Umbilical cord (tissue), 2 donors: Measurements from ENCODE around the gene TCP1. TPM values are rescaled to one million over a fixed set of nuclear protein-coding genes. Genes with fewer than 3 reads are reported as not detected.
"Not testable (repeated sequence)": the region's sequence is repeated elsewhere in the genome, so short reads cannot be mapped to it uniquely, and the experiment has no call there.

Experiments
- DNase-seq: peaks from one replicate; pipeline ENCODE4 v3.0.0-alpha.2; 2015; ENCODE audit warnings: low spot score
- total RNA-seq: library from RNA; depleted of rRNA; stranded (reverse); fragments of >200 nt; gene quantifications from one replicate; pipeline ENCODE4 v1.2.3, GENCODE V29; 2014; ENCODE audit warnings: low replicate concordance; ENCODE audit not compliant: insufficient read depth

TCP1 gene
- 155 TPM for total RNA-seq

DNA sequence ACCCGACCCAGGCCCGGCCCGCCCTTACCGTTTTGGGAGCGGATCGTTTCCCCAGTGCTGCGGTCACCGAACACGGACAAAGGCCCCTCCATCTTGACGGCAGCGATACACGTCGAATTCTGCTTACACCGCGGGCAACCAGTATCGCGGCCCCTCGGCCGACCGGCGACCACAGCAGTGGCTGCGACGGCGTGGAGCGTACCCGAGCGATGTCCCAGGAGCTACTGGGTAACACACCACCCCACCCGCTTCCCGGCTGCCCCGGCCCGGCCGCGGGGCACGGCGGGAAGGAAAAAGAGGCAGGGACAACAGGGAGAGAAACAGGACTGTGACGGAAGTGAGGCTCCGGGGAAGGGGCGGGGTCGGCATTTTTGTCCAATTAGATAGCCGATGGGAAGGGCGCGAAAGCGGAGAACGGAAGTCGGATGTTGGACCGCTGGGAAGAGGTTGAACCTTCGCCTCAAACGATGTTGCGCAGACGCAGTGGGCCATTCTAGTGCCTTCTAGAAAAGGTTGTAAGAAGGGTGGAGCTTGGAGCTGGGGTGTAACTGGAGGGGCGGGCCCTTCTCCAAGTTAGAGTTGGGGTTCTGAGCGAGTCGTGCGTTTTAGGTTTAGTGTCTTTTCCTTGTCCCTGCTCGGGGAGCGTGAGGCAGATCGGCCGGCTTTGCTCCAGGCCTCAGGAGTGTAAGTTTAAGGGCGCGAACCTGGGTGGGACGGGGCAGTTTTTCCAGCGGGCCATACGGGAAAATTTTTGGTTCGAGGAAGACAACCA lies at the start of gene TCP1:
TCP1 (minus strand) TSS at position 226 of the 772 bp plus-strand sequence; CDS start at position 92, 134 bp downstream.
- peak; percentile 100 for DNase-seq

DNA sequence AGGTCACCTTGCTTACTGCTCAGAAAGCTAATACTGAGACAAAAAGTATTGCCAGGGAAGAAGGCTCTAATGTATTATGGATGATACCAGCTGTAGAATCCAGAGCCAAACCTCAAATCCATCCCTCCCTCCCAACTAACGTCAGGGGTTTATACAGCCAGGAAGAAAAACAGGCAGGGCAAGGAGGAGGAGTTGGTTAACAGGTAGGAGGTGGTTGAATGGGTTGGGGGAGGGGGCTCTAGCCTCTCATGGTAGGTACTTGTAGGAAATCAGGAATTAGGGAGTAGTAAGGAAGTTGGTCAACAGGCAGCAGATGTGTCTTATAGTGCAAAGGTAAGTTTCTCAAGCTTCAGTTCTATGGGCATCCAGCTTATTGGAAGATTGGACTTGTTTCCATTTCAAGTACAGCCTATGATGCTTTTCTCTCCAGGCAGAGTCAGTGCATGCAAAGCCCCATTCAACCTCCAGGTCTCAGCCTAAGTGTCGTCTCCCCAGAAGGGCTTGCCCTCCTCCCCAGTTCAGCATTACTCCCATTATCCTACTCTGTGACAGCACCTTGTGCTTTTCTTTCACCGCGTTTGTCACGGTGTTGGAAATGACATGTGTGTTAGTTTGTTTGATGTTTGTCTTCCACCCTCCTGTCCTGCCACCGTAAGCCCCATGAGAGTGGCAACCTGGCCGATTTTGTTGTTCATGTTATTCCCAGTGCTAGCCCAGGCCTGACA lies 48.8 kb upstream of the TCP1 start:
- DNase-seq, result peak; percentile 24

DNA sequence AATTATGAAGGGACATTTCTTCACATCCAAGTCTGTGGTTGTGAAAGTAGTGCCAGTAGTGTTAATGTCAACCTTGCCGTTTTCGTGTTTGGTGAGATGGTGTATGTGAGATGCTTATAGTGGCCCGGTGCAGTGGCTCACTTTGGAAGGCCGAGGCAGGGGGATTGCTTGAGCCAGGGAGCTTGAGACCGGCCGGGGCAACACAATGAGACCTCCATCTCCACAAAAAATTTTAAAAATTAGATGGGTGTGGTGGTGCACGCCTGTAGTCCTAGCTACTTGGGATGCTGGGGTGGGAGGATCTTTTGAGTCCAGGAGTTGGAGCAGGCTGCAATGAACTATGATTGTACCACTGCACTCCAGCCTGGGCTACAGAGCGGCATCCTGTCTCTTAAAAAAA lies 48.1 kb upstream of the TCP1 start:
- DNase-seq, result no peak

DNA sequence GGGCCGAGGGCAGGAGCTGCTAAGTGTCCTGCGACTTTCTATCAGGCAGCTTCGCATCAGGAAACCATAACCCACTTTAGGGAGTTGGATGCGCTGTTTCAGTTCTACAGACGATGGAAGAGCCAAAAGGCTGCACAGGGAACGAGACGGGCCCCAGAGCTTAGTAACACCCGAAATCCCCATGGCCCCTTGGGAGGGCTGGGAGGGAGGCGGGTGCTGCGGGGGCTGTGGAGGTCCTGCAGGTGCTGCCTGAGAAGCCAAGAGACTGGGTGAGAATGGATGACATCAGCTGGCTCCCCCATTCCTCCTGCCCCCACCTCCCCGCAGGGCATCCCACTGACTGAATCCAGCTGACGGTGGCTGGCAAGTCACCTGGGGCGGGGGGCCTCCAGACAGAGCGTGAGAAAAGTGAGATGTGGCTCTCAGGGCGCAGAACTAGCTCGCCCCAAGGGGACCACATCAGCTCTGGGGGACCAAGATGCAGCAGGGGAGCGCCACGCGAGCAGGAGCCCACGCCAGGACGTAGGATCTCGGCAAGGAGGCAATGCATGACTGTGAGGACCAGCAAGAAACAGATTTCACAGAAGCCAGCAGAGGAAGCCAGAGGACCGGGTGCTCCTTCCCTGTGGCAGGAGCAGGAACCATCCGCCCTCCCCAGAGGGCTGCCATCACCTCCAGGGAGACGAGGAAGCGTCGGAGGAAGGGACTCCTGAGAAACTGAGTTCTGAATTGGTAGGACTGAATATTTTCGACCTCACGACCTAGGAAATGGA lies 47.5 kb upstream of the TCP1 start:
- DNase-seq, result no peak

DNA sequence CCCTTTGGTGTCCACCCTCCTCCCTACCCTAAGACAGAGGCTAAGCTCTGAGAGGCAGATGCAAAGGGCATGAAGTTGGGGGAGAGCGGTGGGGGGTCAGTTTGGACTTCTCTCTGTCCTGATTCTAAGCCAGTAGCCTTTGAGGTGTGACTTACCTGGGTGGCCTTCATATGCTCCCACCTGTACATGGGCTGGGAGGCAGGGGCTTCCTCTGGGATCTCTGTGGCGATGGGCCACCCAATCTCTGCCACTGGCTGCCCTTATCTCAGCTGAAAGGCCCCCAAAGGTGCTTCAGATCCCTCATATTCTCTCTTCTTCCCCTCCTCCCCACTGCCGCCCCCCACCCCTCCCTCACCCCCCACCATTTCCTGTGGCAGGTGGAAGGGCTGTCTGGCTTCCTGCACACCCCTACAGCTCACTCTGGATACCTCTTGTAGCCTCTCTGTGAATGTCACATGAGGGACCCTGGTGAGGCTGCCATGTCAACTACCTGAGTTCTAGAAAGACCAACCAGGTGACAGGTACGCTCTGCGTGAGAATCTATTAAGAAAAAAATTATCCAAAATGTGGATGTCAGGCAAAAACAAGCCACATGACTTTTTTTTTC lies 44.7 kb upstream of the TCP1 start:
- DNase-seq, result no peak

DNA sequence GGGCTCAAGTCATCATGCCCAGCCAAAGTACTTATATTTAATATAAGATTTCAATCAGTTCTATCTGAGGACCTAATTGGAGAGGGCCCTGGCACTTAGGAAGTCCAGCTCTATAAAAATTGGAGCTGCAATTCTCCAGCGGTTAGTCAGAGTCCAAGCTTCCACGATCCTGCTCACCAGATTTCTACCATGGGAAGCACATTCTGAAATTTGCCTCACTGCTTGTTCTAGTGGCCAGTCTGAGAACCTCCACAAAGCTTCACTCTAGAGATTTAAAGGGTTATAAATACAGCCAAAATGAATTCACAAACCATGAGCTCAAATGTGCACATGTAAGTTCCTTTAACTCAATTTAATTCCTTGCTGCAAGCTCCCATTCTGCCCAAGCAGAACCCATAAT lies 44.2 kb upstream of the TCP1 start:
- peak; percentile 64 for DNase-seq

DNA sequence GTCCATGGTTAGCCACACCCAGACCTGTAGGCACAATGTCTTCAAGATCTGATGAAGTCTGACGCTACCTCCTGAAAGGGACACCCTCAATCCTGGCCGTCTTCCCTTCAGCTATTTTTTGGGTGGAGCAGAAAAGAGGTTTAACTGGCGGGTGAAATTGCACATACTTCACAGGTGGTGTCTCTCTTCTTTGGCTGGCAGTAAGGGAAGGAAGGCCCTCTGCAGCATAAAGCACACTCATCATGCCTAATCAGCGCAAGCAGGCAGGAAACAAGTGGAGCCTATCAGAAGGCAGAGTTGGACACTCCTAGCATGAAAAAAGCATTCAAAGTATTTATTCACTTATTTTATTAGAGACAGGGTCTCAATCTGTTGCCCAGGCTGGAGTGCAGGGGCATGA lies 43.5 kb upstream of the TCP1 start:
- no peak for DNase-seq

DNA sequence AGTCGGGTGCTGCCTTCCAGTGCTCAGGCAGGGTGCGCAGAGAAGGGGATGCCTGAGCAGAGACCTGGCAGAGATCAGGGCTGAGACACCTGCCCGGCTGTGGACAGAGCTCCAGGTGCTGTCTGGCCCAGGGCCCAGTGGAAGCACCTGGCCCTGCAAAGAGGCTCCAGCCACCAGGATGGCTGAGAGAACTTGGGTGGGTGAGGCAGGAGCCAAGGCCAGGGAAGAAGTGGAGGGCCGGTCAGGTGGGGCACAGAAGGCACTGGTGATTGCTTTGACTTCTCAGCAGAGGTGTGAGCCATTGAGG lies 41.9 kb upstream of the TCP1 start:
- no peak for DNase-seq

DNA sequence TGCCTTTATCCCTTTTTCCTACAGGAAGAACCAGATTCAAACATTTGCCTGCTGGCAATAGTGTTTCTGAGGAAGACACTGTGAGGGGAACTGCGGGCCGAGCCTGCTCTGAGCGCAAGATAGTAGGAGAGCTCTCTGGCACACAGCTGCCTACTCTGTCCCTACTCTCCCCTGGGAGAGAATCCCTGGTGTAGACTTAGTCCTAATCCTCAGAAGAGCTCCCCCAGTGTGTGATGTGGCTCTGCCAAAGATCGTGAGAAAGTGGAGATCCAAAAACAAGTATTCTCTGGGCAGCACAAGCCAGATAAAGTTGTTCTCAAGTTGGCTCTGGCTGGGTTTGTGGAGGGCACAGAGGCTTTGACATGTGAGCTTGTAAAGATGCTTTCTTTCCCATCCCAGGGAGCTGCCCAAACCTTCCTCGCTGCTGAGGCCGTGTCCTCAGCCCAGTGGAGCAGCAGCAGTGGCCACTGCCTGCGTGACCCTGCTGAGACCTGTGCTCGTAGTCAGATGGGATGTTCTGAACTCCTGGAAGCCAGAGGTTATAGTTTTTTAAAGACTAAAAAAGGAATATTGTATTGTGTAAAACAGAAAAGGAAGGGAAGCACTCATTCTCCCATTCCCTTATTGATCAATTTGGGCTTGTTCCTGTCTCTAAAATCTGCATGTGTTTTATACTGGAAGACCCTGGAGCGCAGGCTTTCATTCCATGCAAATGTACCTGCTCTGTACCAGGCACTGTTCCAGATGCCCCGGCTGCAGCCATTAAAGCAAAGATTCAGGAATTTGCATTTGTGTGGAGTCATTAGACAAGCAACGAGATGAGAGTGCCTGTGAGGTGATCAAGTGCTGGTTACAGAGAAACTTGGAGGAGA lies 41.3 kb upstream of the TCP1 start:
- DNase-seq, result peak; percentile 63

DNA sequence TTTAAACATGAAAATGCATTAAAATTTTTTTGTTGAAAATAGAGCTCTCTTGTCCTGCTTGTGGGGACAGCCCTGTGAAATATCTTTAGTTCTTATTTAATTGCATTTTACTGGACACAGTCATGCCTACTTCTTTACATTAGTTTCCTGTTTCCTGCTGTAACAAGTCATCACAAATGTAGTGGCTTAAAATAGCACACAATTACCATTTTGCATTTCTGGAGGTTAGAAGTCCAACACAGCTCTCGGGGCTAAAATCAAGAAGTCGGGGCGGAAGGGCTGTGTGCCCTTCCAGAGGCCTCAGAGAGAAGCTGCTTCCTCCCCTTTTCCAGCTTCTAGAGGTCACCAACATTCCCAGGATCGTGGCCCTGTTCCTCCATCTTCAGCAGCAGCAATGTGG lies 40.1 kb upstream of the TCP1 start:
- no peak for DNase-seq

DNA sequence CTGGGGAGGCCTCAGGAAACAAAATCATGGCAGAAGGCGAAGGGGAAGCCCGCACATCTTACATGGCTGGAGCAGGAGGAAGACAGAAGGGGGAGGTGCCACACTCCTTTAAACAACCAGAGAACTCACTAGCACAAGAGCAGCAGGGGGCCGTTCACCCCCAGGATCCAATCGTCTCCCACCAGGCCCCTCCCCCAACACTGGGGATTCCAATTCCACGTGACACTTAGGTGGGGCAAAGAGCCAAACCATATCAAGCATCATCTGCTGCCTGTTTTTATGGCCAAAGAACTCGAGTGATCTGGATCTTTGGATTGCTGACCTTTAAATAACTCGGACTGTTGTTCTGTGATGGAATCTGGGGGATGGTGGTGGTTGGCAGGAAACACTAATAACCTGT lies 38.7 kb upstream of the TCP1 start:
- DNase-seq, result no peak

DNA sequence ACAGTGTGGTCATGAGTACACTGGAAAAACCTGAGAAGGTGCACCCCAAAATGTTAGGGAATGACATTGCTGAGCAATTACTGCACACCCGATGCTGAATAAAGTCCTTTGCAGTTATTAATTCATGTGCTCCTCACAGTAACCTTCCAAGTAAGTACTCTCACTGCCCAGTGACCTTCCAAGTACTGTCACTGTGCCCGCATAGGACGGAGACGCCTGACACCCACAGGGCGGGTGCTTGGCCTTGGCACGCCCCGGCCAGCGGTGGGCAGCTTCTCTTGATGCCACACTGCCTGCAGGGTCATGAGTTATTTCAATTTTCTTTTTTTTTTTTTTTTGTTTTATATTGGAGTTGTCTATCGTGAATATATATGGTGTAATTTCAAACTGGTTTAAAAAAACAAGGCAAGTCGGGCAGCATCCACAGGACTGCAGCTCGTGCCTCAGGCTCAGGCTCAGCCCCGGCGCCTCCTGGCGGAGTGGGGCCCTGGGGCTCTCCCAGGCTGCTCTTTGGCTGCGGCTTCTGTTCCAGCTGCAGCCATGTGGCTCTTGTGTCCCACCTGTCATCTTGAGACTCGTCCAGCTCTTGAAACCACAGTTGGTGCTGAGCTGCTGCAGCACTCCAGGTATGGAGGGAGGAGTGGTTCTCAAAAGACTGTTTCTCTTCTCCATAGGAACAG lies 37.7 kb upstream of the TCP1 start:
- no peak for DNase-seq

DNA sequence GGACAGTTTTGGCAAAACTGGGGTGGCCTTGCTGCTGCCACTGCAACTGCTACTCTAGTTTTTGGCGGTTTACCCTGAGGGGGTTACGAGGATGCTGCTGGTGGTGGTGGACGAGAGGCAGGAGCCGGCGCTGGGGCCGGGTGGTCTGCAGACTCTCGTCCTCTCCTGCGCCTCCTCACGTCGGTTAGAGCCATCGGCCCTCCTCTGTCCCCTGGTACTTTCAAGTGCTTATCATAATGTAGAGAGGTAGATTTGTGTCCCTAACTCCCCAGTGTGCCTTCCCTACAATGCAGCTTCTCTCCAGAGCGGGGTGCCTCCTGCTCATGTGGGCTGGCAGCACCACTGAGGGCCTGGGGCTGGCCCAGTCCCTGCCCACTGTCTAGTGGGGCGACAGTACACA lies 36.6 kb upstream of the TCP1 start:
- DNase-seq, result no peak

DNA sequence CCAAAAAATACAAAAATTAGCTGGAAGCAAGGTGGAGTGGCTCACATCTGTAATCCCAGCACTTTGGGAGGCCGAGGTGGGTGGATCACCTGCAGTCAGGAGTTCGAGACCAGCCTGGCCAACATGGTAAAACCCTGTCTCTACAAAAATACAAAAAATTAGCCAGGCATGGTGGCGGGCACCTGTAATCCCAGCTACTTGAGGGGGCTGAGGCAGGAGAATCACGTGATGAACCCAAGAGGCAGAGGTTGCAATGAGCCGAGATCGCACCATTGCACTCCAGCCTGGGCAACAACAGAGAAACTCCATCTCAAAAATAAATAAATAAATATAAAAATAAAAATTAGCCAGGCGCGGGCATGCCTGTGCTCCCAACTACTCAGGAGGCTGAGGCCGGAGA lies 35.3 kb upstream of the TCP1 start:
- DNase-seq, result not testable (repeated sequence)

DNA sequence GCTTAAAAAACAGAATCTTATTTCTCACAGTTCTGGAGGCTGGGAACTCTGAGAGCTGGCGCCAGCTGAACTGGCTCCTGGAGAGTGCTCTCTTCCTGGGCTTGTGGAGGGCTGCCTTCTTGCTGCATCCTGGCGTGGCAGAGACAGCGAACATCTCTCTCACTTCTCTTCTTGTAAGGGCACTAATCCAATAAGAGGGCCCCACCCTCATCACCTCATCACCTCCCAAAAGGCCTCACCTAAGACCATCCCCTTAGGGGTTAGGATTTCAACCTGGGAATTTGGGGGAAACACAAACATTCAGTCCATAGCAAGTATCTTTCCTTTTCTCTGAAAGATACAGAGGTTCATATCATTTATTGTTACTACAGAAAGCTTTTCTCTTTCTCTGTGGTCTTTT lies 34.6 kb upstream of the TCP1 start:
- DNase-seq, result no peak

DNA sequence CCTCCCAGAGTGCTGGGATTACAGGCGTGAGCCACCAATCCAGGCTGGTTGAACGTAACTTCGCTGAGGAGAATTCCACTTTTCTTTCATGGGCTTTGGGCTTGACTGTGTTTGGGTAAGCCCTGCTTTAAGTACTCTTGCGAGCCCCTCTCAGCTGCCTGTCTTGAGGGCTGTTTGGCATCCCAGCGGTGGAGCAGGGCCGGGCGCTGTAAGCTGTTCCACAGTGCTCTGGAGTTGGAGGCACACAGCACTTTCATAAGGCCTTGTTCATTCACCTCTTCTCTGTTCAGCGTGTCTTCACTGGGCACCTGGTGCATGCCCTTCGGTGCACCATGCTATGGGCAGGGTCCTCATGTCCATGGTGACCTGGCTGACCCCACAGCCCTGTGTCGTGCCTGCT lies 32.3 kb upstream of the TCP1 start:
- DNase-seq, result no peak

DNA sequence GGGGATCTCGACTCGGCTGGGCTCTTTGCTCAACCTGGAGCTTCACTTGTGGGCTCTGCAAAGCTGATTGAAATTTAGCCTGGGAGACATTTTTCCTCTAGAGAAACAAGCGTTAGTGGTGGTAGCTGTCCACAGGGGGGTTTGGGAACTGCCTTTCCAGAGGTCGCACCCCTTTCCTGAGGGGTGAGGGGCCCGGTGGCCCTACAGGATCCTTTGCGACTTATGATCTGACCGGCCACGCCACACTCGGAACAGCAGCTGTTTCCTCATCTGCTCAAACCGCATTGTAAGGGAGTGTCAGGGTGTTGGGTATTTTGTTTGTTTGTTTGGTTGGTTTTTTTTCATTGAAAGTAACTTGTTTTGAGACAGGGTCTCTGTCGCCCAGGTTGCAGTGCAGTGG lies 31.7 kb upstream of the TCP1 start:
- DNase-seq, result no peak

DNA sequence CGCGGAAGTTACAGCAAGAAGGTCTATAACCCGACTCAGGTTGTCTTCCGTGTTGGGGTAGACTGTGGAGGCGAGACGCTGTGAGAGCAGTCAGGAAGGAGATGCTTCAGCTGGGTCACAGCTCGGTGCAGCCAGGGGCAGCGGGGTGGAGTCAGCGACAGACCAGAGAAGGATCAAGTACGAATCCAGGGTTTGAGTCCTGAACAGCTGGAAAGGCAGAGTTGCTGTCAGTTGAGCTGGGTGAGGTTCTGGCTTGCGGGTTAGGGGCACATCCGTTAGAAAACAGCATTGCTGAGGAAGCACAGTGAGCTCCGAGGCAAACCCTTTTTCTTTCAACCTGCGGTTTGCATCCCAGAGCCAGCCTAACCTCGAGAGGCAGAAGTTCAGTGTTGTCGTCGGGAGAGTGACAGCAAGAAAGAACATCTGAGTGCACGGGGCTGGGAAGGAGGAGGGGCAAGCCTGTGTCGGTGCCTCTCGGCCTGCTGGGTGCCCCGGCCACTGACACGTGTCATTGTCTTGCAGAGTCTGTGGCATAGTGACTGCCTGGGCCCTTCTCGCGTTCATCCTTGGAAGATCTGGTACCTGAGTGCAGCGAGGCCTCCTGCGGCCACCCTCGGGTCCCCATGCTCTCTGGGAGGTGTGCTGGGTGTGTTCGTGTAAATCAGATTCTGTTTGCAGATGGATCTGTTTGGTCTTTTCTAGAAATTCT lies 30.7 kb upstream of the TCP1 start:
- DNase-seq, result peak; percentile 28

DNA sequence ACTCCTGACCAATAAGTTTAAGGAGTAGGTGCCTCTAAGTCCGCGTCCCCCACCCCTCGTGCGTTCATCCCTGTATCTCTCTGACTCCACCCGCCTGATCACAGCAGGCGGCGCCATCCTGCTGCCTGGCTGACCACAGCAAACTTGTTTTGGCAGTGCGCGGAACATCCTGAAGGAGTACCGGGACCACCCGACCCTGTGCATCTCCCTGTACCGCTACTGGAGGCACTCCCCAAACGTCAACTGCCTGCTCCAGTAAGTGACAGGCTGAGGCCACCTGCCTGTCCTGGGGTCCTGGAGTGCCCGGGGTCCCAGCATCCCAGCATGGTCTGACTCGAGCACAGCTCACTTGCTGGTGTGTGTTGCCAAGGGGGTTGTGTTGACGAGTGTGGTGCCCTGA lies 29.7 kb upstream of the TCP1 start:
- DNase-seq, result no peak
